Measurements from ENCODE around the gene PIGU. TPM values are rescaled to one million over a fixed set of nuclear protein-coding genes. Genes with fewer than 3 reads are reported as not detected.
"Not testable (repeated sequence)": the region's sequence is repeated elsewhere in the genome, so short reads cannot be mapped to it uniquely, and the experiment has no call there.

The PIGU gene
- total RNA-seq, 6 experiments from 2014 or later, result 4.0 to 14.9 (median 7.3) TPM

DNA sequence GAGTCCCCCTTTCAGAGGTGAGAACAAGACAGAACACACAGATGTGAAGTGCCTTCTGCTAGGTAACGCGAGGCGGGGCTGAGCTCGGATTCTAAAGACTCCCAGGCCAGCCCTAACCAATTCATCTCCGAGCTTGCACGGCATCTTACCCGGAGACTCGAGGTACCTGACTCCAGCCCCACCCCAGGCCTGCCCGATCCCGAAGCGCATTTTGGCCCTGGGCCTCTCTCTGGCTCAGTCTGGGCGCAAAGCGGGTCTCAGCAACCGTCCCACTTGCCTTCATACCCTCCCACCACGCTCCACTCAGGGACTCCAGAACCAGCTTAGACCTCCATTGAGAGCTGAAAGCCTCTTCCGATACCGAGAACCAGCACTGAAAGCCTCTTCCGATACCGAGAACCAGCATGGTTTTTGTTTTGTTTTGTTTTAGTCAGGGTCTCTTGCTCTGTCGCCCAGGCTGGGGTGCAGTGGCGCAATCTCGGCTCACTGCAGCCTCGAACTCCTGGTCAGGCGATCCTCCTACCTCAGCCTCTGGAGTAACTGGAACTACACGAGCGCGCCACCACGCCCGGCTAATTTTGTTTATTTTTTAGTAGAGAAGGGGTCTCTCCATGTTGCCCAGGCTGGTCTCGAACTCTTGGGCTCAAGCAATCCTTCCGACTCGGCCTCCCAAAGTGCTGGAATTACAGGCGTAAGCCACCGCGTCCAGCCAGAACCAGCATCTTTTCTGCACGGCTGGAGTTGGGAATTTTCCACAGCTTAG is 161.2 kb downstream of the PIGU start:
- Histone ChIP-seq H3K36me3 (peaks cover 0 to 3% (median 1%) of the 10 kb centered on the region in 4 donors), H3K27me3 (no peaks in the 10 kb centered on the region), H3K4me1 (peaks cover 0 to 51% (median 5%) of the 10 kb centered on the region in 4 donors), H3K9me3 (no peaks in the 10 kb centered on the region), H3K27ac (peak overlapping the region; percentile 84 to 96 (median 86)), H3K4me3 (peak overlapping the region; percentile 84 to 96 (median 91))
- DNase-seq (peak; percentile 47 to 69 (median 65)), ATAC-seq (peak; percentile 27 to 46 (median 46))
- intact Hi-C loops (cut with DNase I), result no loop called here
- TF ChIP-seq CTCF (IDR thresholded peaks at IDR 0.05) (no peak), POLR2A (IDR thresholded peaks at IDR 0.05) (no peak)
- 5% methylated on average over 24 of the region's 36 CpGs for WGBS (ENCODE audit: insufficient coverage, low coverage, low lambda C conversion rate, missing lambda C conversion rate)

DNA sequence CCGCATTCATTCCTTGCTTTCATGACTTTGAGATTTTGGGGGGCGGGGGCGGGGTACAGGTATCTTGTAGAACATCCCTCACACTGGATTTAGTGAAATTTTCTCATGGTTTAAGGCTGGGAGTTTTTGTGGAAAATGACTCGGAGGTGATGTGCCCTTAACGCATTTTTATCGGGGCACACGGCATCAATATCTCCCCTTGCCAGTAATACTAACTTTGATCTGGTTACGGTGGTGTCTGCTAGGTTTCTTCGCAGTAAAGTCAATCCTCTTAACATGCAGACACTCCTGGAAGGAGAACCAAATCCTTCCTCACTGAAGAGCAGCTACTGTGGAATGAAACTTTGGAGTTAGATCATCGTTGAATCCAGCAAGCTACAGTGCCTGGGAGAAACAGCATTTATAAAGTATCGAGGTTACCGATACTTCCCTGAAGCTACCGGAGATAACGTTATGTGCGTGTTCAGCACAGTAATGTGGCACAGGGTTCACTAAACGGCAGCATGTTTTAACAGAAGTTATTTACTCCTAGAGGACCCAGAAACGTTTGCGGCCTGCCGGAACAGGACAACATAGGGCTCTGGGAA is 161.9 kb downstream of the PIGU start:
- no peaks in the 10 kb centered on the region for H3K27me3 ChIP-seq
- ATAC-seq, result peak in 2 of 4 donors; percentile 3 to 7
- peak overlapping the region; percentile 84 to 96 (median 91) for H3K4me3 ChIP-seq
- H3K4me1 ChIP-seq, result peaks cover 0 to 53% (median 5%) of the 10 kb centered on the region in 4 donors
- 18% methylated on average over 19 of the region's 19 CpGs for WGBS (ENCODE audit: insufficient coverage, low coverage, low lambda C conversion rate, missing lambda C conversion rate)
- H3K36me3 ChIP-seq, result peaks cover 0 to 8% (median 2%) of the 10 kb centered on the region in 4 donors
- no peaks in the 10 kb centered on the region for H3K9me3 ChIP-seq
- no peak for DNase-seq
- TF ChIP-seq CTCF (IDR thresholded peaks at IDR 0.05) (no peak), POLR2A (IDR thresholded peaks at IDR 0.05) (no peak)
- peak overlapping the region; percentile 84 to 96 (median 86) for H3K27ac ChIP-seq
- intact Hi-C loops (cut with DNase I), result no loop called here

DNA sequence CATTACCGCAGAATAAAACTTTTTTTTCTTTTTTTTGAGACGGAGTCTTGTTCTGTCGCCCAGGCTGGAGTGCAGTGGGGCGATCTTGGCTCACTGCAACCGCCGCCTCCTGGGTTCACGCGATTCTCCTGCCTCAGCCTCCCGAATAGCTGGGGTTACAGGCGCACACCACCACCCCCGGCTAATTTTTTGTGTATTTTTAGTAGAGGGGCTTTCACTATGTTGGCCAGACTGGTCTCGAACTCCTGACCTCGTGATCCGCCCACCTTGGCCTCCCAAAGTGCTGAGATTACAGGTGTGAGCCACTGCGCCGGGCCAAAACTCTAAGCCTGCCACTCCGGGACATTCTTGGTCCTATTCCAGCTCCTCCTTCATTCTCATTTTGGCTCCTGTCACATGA is 162.9 kb downstream of the PIGU start:
- H3K36me3 ChIP-seq, result peaks cover 0 to 15% (median 8%) of the 10 kb centered on the region in 4 donors
- H3K4me3 ChIP-seq; DNase-seq; H3K9me3 ChIP-seq; H3K27ac ChIP-seq; H3K27me3 ChIP-seq; intact Hi-C loops (cut with DNase I); ATAC-seq: not testable (repeated sequence)
- H3K4me1 ChIP-seq, result peaks cover 0 to 53% (median 5%) of the 10 kb centered on the region in 4 donors
- WGBS (ENCODE audit: insufficient coverage, low coverage, low lambda C conversion rate, missing lambda C conversion rate), result 77% methylated on average over 17 of the region's 17 CpGs

GRCh38 chr20:34512955-34513419 is 163.9 kb downstream of the PIGU start:
- no peak for TF ChIP-seq CTCF (IDR thresholded peaks at IDR 0.05)
- TF ChIP-seq POLR2A (IDR thresholded peaks at IDR 0.05), result no peak
- Histone ChIP-seq H3K9me3 (no peaks in the 10 kb centered on the region), H3K4me1 (peaks cover 0 to 53% (median 5%) of the 10 kb centered on the region in 4 donors), H3K36me3 (peaks cover 0 to 24% (median 14%) of the 10 kb centered on the region in 4 donors), H3K27me3 (no peaks in the 10 kb centered on the region), H3K4me3 (no peak overlapping the region), H3K27ac (peak overlapping the region in 1 of 3 donors; percentile 66)
- ATAC-seq, result no peak
- intact Hi-C loops (cut with DNase I), result no loop called here
- DNase-seq, result no peak
